ENCODE data around the gene KLHL25. TPM values are rescaled to one million over a fixed set of nuclear protein-coding genes. Genes with fewer than 3 reads are reported as not detected.

KLHL25 gene
- total and polyA plus RNA-seq, 2 experiments from 2014 or later: 2.0 to 7.1 TPM

DNA sequence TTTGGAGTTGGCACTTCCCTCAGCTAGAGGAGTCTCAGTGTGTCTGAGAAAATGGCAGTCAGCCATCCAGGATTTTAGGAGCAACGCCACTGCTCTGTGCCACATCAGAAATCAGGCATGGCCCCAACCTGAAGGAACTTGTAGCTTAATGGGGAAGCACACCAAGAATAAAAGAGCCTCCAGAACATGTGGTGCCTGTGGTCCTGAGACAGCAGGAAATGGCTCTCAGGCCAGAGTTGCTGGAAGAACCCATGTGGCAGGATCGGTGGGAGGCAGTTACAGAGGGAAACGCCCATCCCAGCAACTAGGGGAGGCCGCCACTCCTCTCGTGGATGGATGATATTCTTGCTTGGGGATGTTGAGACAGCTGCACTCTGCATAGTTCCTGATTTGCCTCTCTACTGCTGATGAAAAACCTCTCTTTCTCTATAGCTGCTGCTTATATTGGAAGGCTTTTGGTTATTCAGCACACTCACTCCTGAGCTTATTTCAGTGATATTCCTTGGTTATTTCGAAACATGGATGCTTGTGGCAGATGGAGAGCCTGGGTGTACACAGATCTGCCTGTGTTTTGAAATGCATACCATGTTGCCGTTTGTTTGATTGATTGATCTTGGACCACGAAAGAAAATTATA is 52.4 kb downstream of the KLHL25 start:
- peak overlapping the region; percentile 15 for H3K27ac ChIP-seq
- no peaks in the 10 kb centered on the region for H4K20me1 ChIP-seq (ENCODE audit: insufficient read depth)
- peaks cover 31% of the 10 kb centered on the region; the same call in 1 of the 2 replicates for H3K36me3 ChIP-seq (ENCODE audit: low read depth)
- H3K4me2 ChIP-seq (ENCODE audit: unreplicated experiment): no peak overlapping the region
- H2AFZ ChIP-seq: peak overlapping the region; percentile 23; the same call in 1 of the 2 replicates
- H3F3A ChIP-seq (ENCODE audit: insufficient read depth): peaks cover 14% of the 10 kb centered on the region; the same call in 1 of the 2 replicates
- H3K9me3 ChIP-seq (ENCODE audit: low read depth): no peaks in the 10 kb centered on the region
- no peak overlapping the region for H3K9ac ChIP-seq
- 53 to 55% methylated on average over 8 of the region's 8 CpGs for WGBS, 2 experiments (ENCODE audit: low coverage in 1 of 2, low lambda C conversion rate in 2 of 2, missing lambda C conversion rate in 2 of 2)
- TF ChIP-seq EZH2 (IDR thresholded peaks at IDR 0.05; ENCODE audit: insufficient read depth, poor library complexity, severe bottlenecking) (no peak), EZH2phosphoT487 (IDR thresholded peaks at IDR 0.05; ENCODE audit: insufficient read depth, low read depth) (no peak)
- H3K4me3 ChIP-seq: no peak overlapping the region
- DNase-seq: peak; percentile 59
- in situ Hi-C loops (cut with MboI): loop anchor here (5.0 kb wide), 1 partner anchor 95 kb away; no protein-coding TSS in a partner anchor
- no peaks in the 10 kb centered on the region for H3K9me2 ChIP-seq (ENCODE audit: insufficient read depth)
- no peaks in the 10 kb centered on the region for H3K79me2 ChIP-seq (ENCODE audit: insufficient read depth)
- H3K27me3 ChIP-seq (replicated peaks; ENCODE audit: insufficient read depth): no peaks in the 10 kb centered on the region
- H3K4me1 ChIP-seq (ENCODE audit: insufficient read depth): peaks cover 5% of the 10 kb centered on the region; the same call in 1 of the 2 replicates

DNA sequence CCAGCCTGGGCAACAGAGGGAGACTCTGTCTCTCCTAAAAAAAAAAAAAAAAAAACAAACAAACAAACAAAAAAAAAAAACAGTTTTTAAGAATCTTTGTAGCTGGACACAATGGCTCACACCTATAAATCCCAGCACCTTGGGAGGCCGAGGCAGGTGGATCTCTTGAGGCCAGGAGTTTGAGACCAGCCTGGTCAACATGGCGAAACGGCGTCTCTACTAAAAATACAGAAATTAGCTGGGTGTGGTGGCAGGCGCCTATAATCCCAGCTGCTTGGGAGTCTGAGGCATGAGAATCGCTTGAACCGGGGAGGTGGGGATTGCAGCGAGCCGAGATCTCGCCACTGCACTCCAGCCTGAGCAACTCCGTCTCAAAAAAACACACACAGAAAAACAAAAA is 53.1 kb downstream of the KLHL25 start:
- Histone ChIP-seq H4K20me1 (ENCODE audit: insufficient read depth) (no peaks in the 10 kb centered on the region), H3K9me2 (ENCODE audit: insufficient read depth) (no peaks in the 10 kb centered on the region), H3K4me2 (ENCODE audit: unreplicated experiment) (no peak overlapping the region), H3K9me3 (ENCODE audit: low read depth) (no peaks in the 10 kb centered on the region), H2AFZ (no peak overlapping the region), H3K27ac (peak overlapping the region; percentile 15; the same call in 1 of the 2 replicates), H3K27me3 (replicated peaks; ENCODE audit: insufficient read depth) (no peaks in the 10 kb centered on the region), H3K4me1 (ENCODE audit: insufficient read depth) (peaks cover 5% of the 10 kb centered on the region; the same call in 1 of the 2 replicates), H3K9ac (no peak overlapping the region), H3F3A (ENCODE audit: insufficient read depth) (peaks cover 14% of the 10 kb centered on the region; the same call in 1 of the 2 replicates), H3K79me2 (ENCODE audit: insufficient read depth) (no peaks in the 10 kb centered on the region), H3K4me3 (no peak overlapping the region), H3K36me3 (ENCODE audit: low read depth) (peaks cover 30% of the 10 kb centered on the region; the same call in 1 of the 2 replicates)
- WGBS, 2 experiments (ENCODE audit: low coverage in 1 of 2, low lambda C conversion rate in 2 of 2, missing lambda C conversion rate in 2 of 2): 72 to 80% methylated on average over 11 of the region's 11 CpGs
- in situ Hi-C loops (cut with MboI): loop anchor here (5.0 kb wide), 1 partner anchor 96 kb away; no protein-coding TSS in a partner anchor
- no peak for DNase-seq
- no peak for TF ChIP-seq EZH2 (IDR thresholded peaks at IDR 0.05; ENCODE audit: insufficient read depth, poor library complexity, severe bottlenecking)
- TF ChIP-seq EZH2phosphoT487 (IDR thresholded peaks at IDR 0.05; ENCODE audit: insufficient read depth, low read depth): no peak

DNA sequence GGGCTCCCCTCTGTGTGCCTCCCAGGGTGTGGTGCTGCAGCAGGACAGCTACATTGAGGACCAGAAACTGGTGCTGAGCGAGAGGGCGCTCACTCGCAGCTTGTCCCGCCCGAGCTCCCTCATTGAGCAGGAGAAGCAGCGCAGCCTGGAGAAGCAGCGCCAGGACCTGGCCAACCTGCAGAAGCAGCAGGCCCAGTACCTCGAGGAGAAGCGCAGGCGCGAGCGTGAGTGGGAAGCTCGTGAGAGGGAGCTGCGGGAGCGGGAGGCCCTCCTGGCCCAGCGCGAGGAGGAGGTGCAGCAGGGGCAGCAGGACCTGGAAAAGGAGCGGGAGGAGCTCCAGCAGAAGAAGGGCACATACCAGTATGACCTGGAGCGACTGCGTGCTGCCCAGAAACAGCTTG is 53.7 kb downstream of the KLHL25 start:
- Histone ChIP-seq H3K4me1 (ENCODE audit: insufficient read depth) (peaks cover 5% of the 10 kb centered on the region; the same call in 1 of the 2 replicates), H3K9ac (no peak overlapping the region), H3K9me2 (ENCODE audit: insufficient read depth) (no peaks in the 10 kb centered on the region), H3K36me3 (ENCODE audit: low read depth) (peaks cover 27% of the 10 kb centered on the region; the same call in 1 of the 2 replicates), H3K9me3 (ENCODE audit: low read depth) (no peaks in the 10 kb centered on the region), H3F3A (ENCODE audit: insufficient read depth) (peaks cover 14% of the 10 kb centered on the region; the same call in 1 of the 2 replicates), H3K79me2 (ENCODE audit: insufficient read depth) (no peaks in the 10 kb centered on the region), H3K4me3 (no peak overlapping the region), H3K27ac (no peak overlapping the region), H2AFZ (no peak overlapping the region), H3K4me2 (ENCODE audit: unreplicated experiment) (no peak overlapping the region), H3K27me3 (replicated peaks; ENCODE audit: insufficient read depth) (no peaks in the 10 kb centered on the region), H4K20me1 (ENCODE audit: insufficient read depth) (no peaks in the 10 kb centered on the region)
- DNase-seq: no peak
- TF ChIP-seq EZH2 (IDR thresholded peaks at IDR 0.05; ENCODE audit: insufficient read depth, poor library complexity, severe bottlenecking): no peak
- no peak for TF ChIP-seq EZH2phosphoT487 (IDR thresholded peaks at IDR 0.05; ENCODE audit: insufficient read depth, low read depth)
- WGBS, 2 experiments (ENCODE audit: low coverage in 1 of 2, low lambda C conversion rate in 2 of 2, missing lambda C conversion rate in 2 of 2): 93 to 97% methylated on average over 19 to 20 of the region's 20 CpGs
- in situ Hi-C loops (cut with MboI): loop anchor here (5.0 kb wide), 1 partner anchor 96 kb away; no protein-coding TSS in a partner anchor

DNA sequence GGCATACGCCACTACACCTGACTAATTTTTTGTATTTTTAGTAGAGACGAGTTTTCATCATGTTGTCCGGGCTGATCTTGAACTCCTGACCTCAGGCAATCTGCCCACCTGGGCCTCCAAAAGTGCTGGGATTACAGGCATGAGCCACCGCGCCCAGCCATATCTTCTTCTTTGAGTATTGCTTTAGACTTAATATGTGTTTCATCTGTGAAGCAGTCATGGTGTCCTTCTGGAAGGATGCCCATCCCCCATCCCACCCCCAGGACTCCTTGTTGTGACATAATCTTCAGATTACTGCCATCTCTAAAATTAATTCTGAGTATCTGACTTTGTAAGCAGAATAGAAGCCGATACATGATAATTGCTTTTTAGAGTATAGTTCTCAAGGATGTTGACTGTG is 57.7 kb downstream of the KLHL25 start:
- no peaks in the 10 kb centered on the region for H4K20me1 ChIP-seq (ENCODE audit: insufficient read depth)
- H3K27ac ChIP-seq: no peak overlapping the region
- H3K9me3 ChIP-seq (ENCODE audit: low read depth): no peaks in the 10 kb centered on the region
- H3K4me3 ChIP-seq: no peak overlapping the region
- H2AFZ ChIP-seq: no peak overlapping the region
- 92 to 94% methylated on average over 6 of the region's 6 CpGs for WGBS, 2 experiments (ENCODE audit: low coverage in 1 of 2, low lambda C conversion rate in 2 of 2, missing lambda C conversion rate in 2 of 2)
- no peaks in the 10 kb centered on the region for H3K27me3 ChIP-seq (replicated peaks; ENCODE audit: insufficient read depth)
- in situ Hi-C loops (cut with MboI): no loop called here
- no peak overlapping the region for H3K4me2 ChIP-seq (ENCODE audit: unreplicated experiment)
- H3K79me2 ChIP-seq (ENCODE audit: insufficient read depth): no peaks in the 10 kb centered on the region
- peaks cover 4% of the 10 kb centered on the region; the same call in 1 of the 2 replicates for H3F3A ChIP-seq (ENCODE audit: insufficient read depth)
- H3K9me2 ChIP-seq (ENCODE audit: insufficient read depth): no peaks in the 10 kb centered on the region
- peaks cover 40% of the 10 kb centered on the region for H3K36me3 ChIP-seq (ENCODE audit: low read depth)
- peaks cover under 1% of the 10 kb centered on the region; the same call in 1 of the 2 replicates for H3K4me1 ChIP-seq (ENCODE audit: insufficient read depth)
- no peak for TF ChIP-seq EZH2 (IDR thresholded peaks at IDR 0.05; ENCODE audit: insufficient read depth, poor library complexity, severe bottlenecking)
- TF ChIP-seq EZH2phosphoT487 (IDR thresholded peaks at IDR 0.05; ENCODE audit: insufficient read depth, low read depth): no peak
- DNase-seq: no peak
- no peak overlapping the region for H3K9ac ChIP-seq
